HEK293T (cell line): ENCODE data around the gene STK24.
"Not testable (repeated sequence)": the region's sequence is repeated elsewhere in the genome, so short reads cannot be mapped to it uniquely, and the experiment has no call there.

Source experiments
- BHLHE40 ChIP-seq: fragments of 450-650 bp; IDR thresholded peaks from 2 replicates; pipeline ENCODE4 v1.6.1; 2016; ENCODE audit warnings: mild to moderate bottlenecking, moderate library complexity, borderline replicate concordance
- CTBP1 ChIP-seq: fragments of 450-650 bp; IDR thresholded peaks from 2 replicates; pipeline ENCODE4 v1.6.1; 2016; ENCODE audit warnings: borderline replicate concordance
- ELF4 ChIP-seq: fragments of 450-650 bp; IDR thresholded peaks from 2 replicates; pipeline ENCODE4 v1.6.1; 2017; ENCODE audit warnings: antibody characterized with exemption
- FOXA1 ChIP-seq: fragments of 450-650 bp; IDR thresholded peaks from 2 replicates; pipeline ENCODE4 v1.6.1; 2016; ENCODE audit warnings: mild to moderate bottlenecking
- FOXK2 ChIP-seq: fragments of 450-650 bp; IDR thresholded peaks from 2 replicates; pipeline ENCODE4 v1.6.1; 2016; ENCODE audit warnings: mild to moderate bottlenecking
- FOXM1 ChIP-seq: fragments of 450-650 bp; IDR thresholded peaks from 2 replicates; pipeline ENCODE4 v1.6.1; 2017; ENCODE audit warnings: mild to moderate bottlenecking, borderline replicate concordance
- HDGF ChIP-seq: fragments of 450-650 bp; IDR thresholded peaks from 2 replicates; pipeline ENCODE4 v1.6.1; 2017; ENCODE audit warnings: antibody characterized with exemption, borderline replicate concordance
- PKNOX1 ChIP-seq: fragments of 450-650 bp; IDR thresholded peaks from 2 replicates; pipeline ENCODE4 v1.6.1; 2016
- SP1 ChIP-seq: fragments of 450-650 bp; IDR thresholded peaks from 2 replicates; pipeline ENCODE4 v1.6.1; 2017
- SUZ12 ChIP-seq: fragments of 450-650 bp; IDR thresholded peaks from 2 replicates; pipeline ENCODE4 v1.6.1; 2016; ENCODE audit warnings: mild to moderate bottlenecking
- TARDBP ChIP-seq: fragments of 450-650 bp; IDR thresholded peaks from 2 replicates; pipeline ENCODE4 v1.6.1; 2016
- ZNF384 ChIP-seq: fragments of 450-650 bp; IDR thresholded peaks from 2 replicates; pipeline ENCODE4 v1.6.1; 2016

DNA sequence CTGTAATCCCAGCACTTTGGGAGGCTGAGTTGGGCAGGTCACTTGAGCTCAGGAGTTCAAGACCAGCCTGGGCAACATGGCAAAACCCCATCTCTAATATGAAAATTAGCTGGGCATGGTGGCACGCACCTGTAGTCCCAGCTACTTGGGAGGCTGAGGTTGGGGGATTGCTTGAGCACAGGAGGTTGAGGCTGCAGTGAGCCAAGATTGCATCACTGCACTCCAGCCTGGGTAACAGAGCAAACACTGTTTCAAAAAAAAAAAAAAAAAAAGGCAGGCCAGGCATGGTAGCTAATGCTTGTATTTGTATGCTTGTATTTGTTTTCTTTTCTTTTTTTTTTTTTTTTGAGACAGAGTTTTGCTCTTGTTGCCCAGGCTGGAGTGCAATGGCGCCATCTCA lies 38.7 kb upstream of the STK24 start:
- TF ChIP-seq FOXK2, BHLHE40, SP1, FOXA1, CTBP1, PKNOX1, SUZ12, FOXM1, TARDBP, ELF4, HDGF, ZNF384: not testable (repeated sequence)
